Keratinocyte (primary cell): ENCODE results near the gene RPL26.

Experiments used
- EZH2 ChIP-seq: IDR thresholded peaks from one replicate; pipeline ENCODE4 v1.6.1; 2012; ENCODE audit warnings: inconsistent platforms, mild to moderate bottlenecking, low read length, moderate library complexity
- TF ChIP-seq, protein P1 (sequence below), 3 experiments: IDR thresholded peaks in 1 of 3; conservative IDR thresholded peaks in 1 of 3; optimal IDR thresholded peaks in 1 of 3; 2 replicates in 2 of 3; 3 replicates in 1 of 3; pipeline versions ENCODE3 to v1.5.1; 2011; ENCODE audit warnings: low read length in 3 of 3, mild to moderate bottlenecking in 3 of 3, moderate library complexity in 2 of 3, control low read depth in 1 of 3, inconsistent platforms in 1 of 3; ENCODE audit not compliant: insufficient read depth in 2 of 3; ENCODE audit errors: extremely low read depth in 1 of 3

DNA sequence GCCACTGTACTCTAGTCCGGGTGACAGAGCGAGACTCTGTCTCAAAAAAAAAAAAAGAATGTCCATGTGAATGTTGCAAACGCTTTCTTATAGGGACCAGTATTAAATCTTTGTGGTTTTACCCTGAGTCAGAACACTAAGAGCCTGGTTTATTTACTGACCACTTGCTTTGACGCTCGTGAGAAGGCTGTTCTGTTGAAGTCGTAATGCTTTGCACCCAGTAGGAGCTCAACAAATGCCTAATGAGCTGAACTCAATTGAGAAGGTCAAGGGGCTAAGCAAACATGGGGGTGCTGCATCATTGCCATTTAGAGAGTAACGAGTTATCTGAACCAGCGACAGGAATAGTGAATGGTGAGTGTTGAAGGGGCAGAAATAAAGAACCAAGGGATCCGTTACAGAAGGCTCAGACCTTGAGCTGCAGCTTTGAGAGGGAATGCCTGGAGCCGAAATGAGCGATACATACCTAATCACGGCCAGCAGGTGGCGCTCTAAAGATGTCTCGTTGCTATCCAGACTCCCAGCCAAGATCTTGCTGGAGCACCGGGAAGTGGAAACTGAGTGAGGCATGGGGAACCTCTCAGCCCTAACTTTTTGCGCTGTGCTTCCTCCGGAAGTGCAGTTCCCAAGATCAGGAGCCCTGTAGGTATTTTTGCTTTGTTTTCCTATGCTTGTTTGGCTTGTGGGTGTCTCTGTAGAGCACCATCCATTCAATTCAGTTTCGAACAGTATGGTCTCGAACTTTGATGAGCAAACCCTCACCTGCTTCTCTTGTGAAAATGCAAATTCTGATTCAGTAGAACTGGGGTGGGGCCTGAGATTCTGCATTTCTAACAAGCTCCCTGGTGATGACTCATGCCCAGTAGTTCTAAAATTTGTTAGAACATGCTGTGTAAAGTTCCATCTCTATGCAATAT, 27.2 kb upstream of the RPL26 start:
- TF ChIP-seq, protein P1, sequence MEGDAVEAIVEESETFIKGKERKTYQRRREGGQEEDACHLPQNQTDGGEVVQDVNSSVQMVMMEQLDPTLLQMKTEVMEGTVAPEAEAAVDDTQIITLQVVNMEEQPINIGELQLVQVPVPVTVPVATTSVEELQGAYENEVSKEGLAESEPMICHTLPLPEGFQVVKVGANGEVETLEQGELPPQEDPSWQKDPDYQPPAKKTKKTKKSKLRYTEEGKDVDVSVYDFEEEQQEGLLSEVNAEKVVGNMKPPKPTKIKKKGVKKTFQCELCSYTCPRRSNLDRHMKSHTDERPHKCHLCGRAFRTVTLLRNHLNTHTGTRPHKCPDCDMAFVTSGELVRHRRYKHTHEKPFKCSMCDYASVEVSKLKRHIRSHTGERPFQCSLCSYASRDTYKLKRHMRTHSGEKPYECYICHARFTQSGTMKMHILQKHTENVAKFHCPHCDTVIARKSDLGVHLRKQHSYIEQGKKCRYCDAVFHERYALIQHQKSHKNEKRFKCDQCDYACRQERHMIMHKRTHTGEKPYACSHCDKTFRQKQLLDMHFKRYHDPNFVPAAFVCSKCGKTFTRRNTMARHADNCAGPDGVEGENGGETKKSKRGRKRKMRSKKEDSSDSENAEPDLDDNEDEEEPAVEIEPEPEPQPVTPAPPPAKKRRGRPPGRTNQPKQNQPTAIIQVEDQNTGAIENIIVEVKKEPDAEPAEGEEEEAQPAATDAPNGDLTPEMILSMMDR (optimal IDR thresholded peaks at IDR 0.05 in 1 of 3, IDR thresholded peaks at IDR 0.05 in 1 of 3, conservative IDR thresholded peaks at IDR 0.05 in 1 of 3; ENCODE audit: extremely low read depth in 1 of 3, insufficient read depth in 2 of 3, low read length in 3 of 3): peak; percentile 84 to 96 (median 95)
- TF ChIP-seq EZH2: no peak
